ENCODE measurements around the gene RTCB. TPM values are rescaled to one million over a fixed set of nuclear protein-coding genes. Genes with fewer than 3 reads are reported as not detected.

RTCB gene
- total RNA-seq, 1 experiment from 2014 or later: 50.9 TPM

GRCh38 chr22:32395107-32395506 lies 16.9 kb downstream of the RTCB start (continued):
- TF ChIP-seq CBX3 (IDR thresholded peaks at IDR 0.05; ENCODE audit: low read depth) (no peak), CEBPB (IDR thresholded peaks at IDR 0.05; ENCODE audit: low read depth) (no peak), FOSL1 (IDR thresholded peaks at IDR 0.05; ENCODE audit: low read depth) (no peak)

GRCh38 chr22:32389685-32390084 lies 22.4 kb downstream of the RTCB start:
- ChIA-PET CTCF (interaction anchor here (0.8 to 1.4 kb wide), 5 partner anchors 10 to 84 kb away, joined by 3 read pairs; no protein-coding TSS in a partner anchor), RAD21 (ENCODE audit: low non-redundant PET in 1 of 2, low total read pairs in 2 of 2, uncharacterized antibody in 2 of 2, unreplicated experiment in 2 of 2) (no interaction called here), POLR2A (no interaction called here)
- intact Hi-C loops (cut with micrococcal nuclease): no loop called here
- DNase-seq (ENCODE audit: low read depth, low spot score): no peak
- no peaks in the 10 kb centered on the region for H4K20me1 ChIP-seq (ENCODE audit: insufficient read depth)
- H3K4me1 ChIP-seq (ENCODE audit: control insufficient read depth in 1 of 2, insufficient read depth in 2 of 2, low read length in 2 of 2): no peaks in the 10 kb centered on the region
- TF ChIP-seq ELF1 (IDR thresholded peaks at IDR 0.05; ENCODE audit: borderline replicate concordance, low read depth) (no peak), FOSL1 (IDR thresholded peaks at IDR 0.05; ENCODE audit: low read depth) (no peak), RAD21 (IDR thresholded peaks at IDR 0.05; ENCODE audit: low read depth) (peak; percentile 19; the same call in 1 of the 2 replicates), CTCF (IDR thresholded peaks at IDR 0.05 in 2 of 3, conservative IDR thresholded peaks at IDR 0.05 in 1 of 3; ENCODE audit: borderline replicate concordance in 1 of 3, insufficient read depth in 1 of 3, low read depth in 2 of 3, low read length in 2 of 3) (peak in 2 of 3 experiments; percentile 48 to 57; a peak in 4 of 6 replicates), SIN3A (IDR thresholded peaks at IDR 0.05; ENCODE audit: low read depth) (no peak)
- H3K79me2 ChIP-seq (ENCODE audit: insufficient read depth, low read length): no peaks in the 10 kb centered on the region
- no peaks in the 10 kb centered on the region for H3K9me2 ChIP-seq (ENCODE audit: insufficient read depth)
- H3K36me3 ChIP-seq (ENCODE audit: control insufficient read depth in 1 of 2, insufficient read depth in 2 of 2, low read length in 2 of 2): peaks cover 36 to 56% of the 10 kb centered on the region in 2 experiments
- no peak overlapping the region for H3K27ac ChIP-seq (ENCODE audit: low read depth, low read length)
- no peak overlapping the region for H3K9ac ChIP-seq (ENCODE audit: low read length)
- no peak overlapping the region for H3K4me2 ChIP-seq (ENCODE audit: low read length)
- H3K9me3 ChIP-seq (ENCODE audit: control insufficient read depth in 1 of 2, insufficient read depth in 1 of 2, low read depth in 1 of 2, low read length in 2 of 2): no peaks in the 10 kb centered on the region
- H2AFZ ChIP-seq (ENCODE audit: low read depth, low read length, poor library complexity, severe bottlenecking): no peak overlapping the region
- ATAC-seq: 0 out of 2 replicates have a peak, but pooled peaks have one; percentile 64
- no peaks in the 10 kb centered on the region for H3K27me3 ChIP-seq (ENCODE audit: insufficient read depth, low read length)
- H3K4me3 ChIP-seq (replicated peaks in 1 of 2; ENCODE audit: low read depth in 1 of 2, low read length in 2 of 2): no peak overlapping the region
- BruUV-seq (replicated peaks): no TSS peak
